GM20431 (cell line): ENCODE measurements around the gene PFN1.

Source experiments
- in situ Hi-C: fragments of 300-500 bp; cut with MseI, MboI; formaldehyde crosslinking; loops from one replicate; pipeline ENCODE4 v1.15.0; 2020; ENCODE audit warnings: low sequenced_read_pairs; ENCODE audit not compliant: unreplicated experiment

Gene PFN1

DNA sequence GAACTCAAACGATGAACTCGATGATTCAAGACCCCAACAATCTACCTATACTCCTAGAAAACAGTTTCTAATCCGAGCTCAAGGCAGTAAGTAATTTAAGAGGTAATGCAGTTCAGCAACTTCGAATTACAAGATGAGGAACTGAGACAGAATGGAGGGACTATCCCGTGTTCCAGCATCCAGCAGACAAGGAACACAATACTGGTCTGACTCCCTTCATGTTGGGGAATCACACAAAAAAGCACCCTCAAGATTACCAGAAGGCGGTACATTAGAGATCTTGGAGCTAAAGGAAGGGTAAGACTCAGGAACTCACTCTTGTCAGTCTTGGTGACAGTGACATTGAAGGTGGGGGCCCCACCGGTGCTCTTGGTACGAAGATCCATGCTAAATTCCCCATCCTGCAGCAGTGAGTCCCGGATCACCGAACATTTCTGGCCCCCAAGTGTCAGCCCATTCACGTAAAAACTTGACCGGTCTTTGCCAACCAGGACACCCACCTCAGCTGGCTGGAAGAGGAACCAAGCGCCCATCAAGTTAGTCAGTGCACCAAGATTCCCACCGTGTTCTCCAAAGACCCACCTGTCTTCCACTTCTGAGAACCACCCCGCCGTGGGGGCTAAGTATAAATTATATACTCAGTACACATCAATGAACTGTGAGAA lies 1.9 kb downstream of the PFN1 start:
- in situ Hi-C loops: no loop called here

DNA sequence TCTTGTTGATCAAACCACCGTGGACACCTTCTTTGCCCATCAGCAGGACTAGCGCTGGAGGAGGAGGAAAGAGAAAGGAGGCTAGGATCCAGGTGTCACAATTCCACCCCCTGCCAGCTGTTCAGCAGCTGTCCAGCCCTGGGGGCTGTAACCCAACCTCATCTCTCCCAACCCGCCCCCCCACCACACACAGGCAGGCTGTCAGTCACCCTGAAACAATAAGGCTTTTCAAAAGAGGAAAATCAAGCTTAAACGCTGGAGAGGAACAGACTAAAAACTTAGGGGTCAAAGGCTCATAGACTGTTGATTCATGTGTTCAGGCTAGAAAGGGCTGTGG lies 2.4 kb downstream of the PFN1 start:
- in situ Hi-C loops: no loop called here

DNA sequence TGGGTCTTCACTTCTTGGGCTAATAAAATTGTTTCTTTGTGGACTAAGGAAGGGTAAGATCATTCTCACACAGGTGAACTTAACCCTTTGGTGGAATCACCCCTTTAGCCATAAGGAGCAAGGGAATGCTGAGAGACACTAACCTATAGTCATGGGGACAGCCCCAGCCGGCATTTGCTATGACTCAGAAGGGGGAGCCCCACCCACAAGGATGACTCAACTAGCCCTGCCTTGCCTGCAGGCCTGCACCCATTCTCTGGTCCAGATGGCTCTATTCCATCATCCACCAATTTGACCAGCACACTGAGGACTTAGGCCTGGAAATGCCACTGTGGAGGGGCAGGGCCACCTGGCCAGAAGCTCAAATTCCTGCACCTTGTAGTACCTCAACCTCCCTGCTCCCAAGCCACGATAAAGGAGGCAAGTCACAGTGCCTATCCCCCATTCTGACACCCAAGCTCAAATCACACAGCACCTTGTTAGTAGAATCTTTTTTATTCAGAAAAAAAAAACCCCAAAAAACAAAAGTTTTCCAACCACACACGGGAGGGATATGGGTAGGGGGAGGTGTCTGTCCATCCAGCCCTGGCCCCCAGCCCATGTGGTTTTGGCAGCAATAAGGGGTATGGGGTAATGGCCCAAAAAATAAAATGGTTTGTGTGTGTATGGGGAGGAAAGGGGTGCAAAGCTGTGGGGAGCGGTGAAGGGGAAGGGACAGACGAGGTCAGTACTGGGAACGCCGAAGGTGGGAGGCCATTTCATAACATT lies 3.0 kb downstream of the PFN1 start:
- in situ Hi-C loops: no loop called here

GRCh38 chr17:4944554-4945175 lies 3.7 kb downstream of the PFN1 start:
- in situ Hi-C loops: no loop called here

DNA sequence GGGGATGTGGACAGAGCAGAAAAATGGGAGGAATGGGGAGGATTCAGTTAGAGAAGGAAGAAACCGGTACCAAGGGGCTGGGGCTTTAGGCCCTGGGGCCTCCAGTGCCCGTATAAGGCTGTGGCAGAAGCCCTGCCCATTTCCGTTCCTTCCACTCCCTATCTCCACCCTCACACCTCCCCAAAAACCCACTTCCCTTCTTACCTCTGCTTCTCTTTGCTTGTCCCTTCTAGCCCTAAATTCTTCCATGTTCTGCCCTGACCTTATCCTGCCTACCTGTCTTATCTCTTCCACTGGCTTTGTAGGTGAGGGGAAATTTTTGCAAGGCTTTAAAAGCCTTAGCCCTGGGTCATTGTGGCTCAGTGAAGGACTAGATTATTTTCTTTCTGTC lies 4.2 kb downstream of the PFN1 start:
- in situ Hi-C loops: no loop called here

DNA sequence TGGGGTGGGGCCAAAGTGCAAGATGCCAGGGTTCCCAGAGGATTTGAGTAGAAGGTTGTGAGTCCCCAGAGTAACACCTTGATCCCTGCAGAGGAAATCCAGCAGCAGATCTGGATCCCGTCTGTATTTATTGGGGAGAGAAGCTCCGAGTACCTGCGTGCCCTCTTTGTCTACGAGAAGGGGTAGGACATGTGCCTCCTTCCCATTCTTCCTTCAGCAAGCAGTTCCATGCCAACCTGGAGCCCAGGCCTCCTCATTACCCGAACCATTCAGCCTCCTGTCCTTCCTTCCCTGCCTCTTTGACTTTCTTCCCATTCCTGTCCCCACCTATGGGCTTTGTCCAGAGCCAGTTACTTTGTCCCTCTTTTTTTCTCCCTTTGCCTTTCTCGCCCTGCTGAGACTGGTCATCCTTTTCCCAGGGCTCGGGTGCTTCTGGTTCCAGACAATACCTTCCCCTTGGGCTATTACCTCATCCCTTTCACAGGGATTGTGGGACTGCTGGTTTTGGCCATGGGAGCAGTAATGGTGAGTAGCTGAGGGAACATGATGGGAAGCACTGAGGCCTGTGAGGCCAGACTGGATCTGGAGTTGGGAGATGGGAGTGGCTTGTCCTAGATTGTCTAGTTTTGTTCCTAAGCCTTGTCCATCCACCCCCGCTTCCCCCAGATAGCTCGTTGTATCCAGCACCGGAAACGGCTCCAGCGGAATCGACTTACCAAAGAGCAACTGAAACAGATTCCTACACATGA lies 5.4 kb downstream of the PFN1 start:
- in situ Hi-C loops: no loop called here

DNA sequence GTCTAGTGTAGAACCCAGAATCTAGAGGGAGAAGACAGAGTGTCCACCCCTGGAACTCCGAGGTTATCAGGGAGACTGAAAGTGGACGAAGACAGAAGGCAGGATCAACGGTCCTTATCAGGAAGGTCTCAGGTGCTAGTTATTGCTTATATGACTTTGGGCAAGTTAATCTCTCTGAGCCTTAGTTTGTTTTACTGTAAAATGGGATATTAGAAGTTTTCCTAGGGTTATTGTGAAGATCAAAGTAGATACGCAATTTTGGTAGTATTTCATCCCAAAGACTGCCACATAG lies 7.1 kb downstream of the PFN1 start:
- in situ Hi-C loops: no loop called here

GRCh38 chr17:4940555-4941318 lies 7.6 kb downstream of the PFN1 start:
- in situ Hi-C loops: no loop called here

- in situ Hi-C loops: no loop called here
Observed at GRCh38 chr17:4939796-4940554, 8.4 kb downstream of the PFN1 start, which contains the start of the genes RNF167 and SLC25A11. TSS of gene RNF167 (plus strand) at chr17:4940268. CDS start at chr17:4940910, 642 bp downstream. TSS of gene SLC25A11 (minus strand) at chr17:4940046. CDS start at chr17:4939910, 136 bp downstream.

DNA sequence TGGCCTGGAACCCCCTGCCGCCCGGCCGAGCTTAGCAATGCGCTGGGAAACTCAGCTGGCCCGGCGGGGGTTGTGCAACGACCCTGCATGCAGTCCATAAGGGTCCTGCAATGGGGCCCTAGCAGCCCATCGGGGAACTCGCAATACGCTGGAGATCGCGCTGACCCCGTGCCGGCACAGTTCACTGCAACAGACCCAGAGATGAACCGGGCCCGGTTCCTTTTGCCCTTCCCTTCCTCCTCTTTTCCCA lies 8.9 kb downstream of the PFN1 start:
- in situ Hi-C loops: no loop called here

DNA sequence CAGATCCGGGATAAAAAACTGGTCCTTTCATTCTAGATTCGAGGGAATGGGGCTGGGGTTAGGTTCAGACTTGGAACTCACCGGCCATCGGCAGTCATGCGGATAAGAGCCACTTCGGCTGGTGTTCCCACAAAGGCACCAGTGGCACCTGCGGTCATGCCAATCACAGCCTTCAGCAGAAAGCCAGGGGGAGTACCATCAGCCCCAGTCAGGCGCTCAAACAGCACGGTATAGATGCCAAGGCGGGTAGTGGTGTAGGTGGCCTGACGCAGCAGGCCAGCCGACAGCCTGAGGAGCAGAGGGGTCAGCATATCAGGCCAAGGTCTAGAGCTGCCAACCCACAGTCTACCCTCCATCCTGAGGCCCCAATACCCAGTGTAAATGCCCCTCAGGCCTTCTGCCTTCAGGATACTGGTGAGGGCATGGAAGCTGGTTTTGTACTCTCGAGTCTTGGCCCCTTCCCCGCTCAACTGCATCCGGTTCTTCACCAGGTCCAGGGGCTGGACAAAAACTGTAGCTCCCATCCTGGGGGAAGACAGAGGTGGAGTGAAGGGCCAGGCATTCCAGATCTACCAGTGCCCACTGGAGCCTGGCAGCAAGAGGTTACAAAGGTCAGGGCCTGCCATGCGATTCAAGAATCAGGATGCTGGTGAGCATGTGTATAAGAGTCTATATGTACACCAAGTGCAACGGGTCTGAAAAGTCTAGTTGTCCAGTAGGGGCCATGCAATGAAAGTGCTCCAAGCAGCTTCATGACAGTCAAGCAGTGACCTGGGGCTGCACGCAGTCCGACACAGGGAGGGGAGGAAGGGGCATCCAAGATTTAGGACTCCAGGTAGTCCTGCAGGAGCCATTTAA lies 9.4 kb downstream of the PFN1 start:
- in situ Hi-C loops: no loop called here

DNA sequence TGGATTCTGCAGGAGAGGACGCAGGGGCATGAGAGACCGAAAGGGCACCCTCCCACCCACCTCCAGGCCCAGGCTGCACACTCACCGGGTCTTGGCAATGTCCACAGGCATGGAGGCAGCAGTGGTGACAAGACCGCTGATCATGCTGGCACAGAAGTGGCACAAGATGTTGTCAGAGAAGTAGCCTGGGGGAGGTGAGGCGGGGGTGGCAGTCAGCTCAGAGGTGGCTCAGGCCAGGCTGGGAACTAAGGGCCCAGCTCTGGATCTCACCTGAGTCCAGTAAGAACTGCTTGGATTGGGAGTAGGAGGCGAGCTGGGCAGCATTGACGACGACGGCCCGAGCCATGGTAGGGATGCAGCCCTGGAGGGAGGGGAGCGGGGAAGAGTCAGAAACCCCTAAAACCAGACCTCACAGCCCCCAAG lies 10.2 kb downstream of the PFN1 start:
- in situ Hi-C loops: no loop called here

DNA sequence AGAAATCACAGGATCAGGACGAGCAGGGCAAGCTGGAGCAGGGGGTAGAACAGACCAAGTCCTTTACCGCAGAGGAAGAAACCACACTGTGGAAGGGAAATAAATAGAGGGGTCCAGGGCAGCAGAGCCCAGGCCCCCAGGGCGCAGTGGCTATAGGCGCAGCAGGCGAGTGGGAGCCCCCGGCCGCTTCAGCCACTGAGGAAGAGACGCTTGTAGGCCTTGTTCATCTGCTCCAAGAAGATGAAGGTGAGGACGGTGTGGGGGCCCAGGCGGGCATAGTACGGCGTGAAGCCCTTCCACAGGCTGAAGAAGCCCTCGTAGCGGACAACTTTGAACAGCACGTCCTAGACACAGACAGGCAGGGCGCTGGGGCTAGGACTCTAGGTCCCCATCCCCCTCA lies 10.8 kb downstream of the PFN1 start:
- in situ Hi-C loops: no loop called here

GRCh38 chr17:4936436-4936835 lies 11.9 kb downstream of the PFN1 start:
- in situ Hi-C loops: no loop called here

- in situ Hi-C loops: no loop called here
Observed at GRCh38 chr17:4935650-4936049, 12.7 kb downstream of the PFN1 start.

DNA sequence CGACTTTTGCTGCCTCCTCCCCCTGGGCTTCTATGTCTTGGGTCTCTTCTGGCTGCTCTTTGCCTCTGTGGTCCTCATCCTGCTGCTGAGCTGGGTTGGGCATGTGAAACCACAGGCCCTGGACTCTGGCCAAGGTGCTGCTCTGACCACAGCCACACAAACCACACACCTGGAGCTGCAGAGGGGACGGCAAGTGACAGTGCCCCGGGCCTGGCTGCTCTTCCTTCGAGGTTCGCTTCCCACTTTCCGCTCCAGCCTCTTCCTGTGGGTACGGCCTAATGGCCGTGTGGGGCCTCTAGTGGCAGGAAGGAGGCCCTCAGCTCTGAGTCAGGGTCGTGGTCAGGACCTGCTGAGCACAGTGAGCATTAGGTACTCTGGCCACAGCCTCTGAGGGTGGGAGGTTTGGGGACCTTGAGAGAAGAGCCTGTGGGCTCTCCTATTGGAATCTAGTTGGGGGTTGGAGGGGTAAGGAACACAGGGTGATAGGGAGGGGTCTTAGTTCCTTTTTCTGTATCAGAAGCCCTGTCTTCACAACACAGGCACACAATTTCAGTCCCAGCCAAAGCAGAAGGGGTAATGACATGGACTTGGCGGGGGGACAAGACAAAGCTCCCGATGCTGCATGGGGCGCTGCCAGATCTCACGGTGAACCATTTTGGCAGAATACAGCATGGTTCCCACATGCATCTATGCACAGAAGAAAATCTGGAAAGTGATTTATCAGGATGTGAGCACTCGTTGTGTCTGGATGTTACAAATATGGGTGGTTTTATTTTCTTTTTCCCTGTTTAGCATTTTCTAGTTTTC lies 14.0 kb downstream of the PFN1 start:
- in situ Hi-C loops: no loop called here

GRCh38 chr17:4933646-4934045 lies 14.7 kb downstream of the PFN1 start:
- in situ Hi-C loops: no loop called here

DNA sequence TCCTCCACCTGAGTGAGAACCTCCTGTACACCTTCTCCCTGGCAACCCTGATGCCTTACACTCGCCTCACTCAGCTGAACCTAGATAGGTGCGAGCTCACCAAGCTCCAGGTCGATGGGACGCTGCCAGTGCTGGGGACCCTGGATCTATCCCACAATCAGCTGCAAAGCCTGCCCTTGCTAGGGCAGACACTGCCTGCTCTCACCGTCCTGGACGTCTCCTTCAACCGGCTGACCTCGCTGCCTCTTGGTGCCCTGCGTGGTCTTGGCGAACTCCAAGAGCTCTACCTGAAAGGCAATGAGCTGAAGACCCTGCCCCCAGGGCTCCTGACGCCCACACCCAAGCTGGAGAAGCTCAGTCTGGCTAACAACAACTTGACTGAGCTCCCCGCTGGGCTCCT lies 15.6 kb downstream of the PFN1 start:
- in situ Hi-C loops: no loop called here
